Trophoblast cell (in vitro differentiated cells and primary cell): Measurements from ENCODE around the gene DUSP3.

Source experiments
- DNase-seq, 2 donors: peaks; one replicate each; pipeline ENCODE4 v3.0.0-alpha.2; 2016
- H2AFZ ChIP-seq: 2 replicates; pipeline ENCODE4 v1.6.1; 2013; ENCODE audit warnings: low read length, moderate library complexity, mild to moderate bottlenecking; ENCODE audit not compliant: insufficient read depth, poor library complexity
- H2AK5ac ChIP-seq: 2 replicates; pipeline ENCODE4 v1.6.1; 2013; ENCODE audit warnings: mild to moderate bottlenecking, low read length
- H2BK120ac ChIP-seq: 2 replicates; pipeline ENCODE4 v1.6.1; 2013; ENCODE audit warnings: low read length, mild to moderate bottlenecking, moderate library complexity; ENCODE audit not compliant: insufficient read depth, poor library complexity
- H2BK12ac ChIP-seq: 2 replicates; pipeline ENCODE4 v1.6.1; 2013; ENCODE audit warnings: mild to moderate bottlenecking, low read length, moderate library complexity
- H2BK5ac ChIP-seq: 2 replicates; pipeline ENCODE4 v1.6.1; 2013; ENCODE audit warnings: low read length, low read depth, moderate library complexity, mild to moderate bottlenecking; ENCODE audit not compliant: poor library complexity
- H3K14ac ChIP-seq: 2 replicates; pipeline ENCODE4 v1.6.1; 2013; ENCODE audit warnings: mild to moderate bottlenecking, low read length
- H3K18ac ChIP-seq: 2 replicates; pipeline ENCODE4 v1.6.1; 2013; ENCODE audit warnings: mild to moderate bottlenecking, low read length
- H3K23ac ChIP-seq: 2 replicates; pipeline ENCODE4 v1.6.1; 2013; ENCODE audit warnings: low read length
- H3K27ac ChIP-seq: 2 replicates; pipeline ENCODE4 v1.5.1; 2013; ENCODE audit warnings: low read depth, mild to moderate bottlenecking, inconsistent platforms, low read length, moderate library complexity
- H3K27me3 ChIP-seq: 2 replicates; pipeline ENCODE4 v1.6.1; 2013; ENCODE audit warnings: inconsistent platforms, mild to moderate bottlenecking, low read length, moderate library complexity; ENCODE audit not compliant: insufficient read depth
- H3K36me3 ChIP-seq, 2 experiments: 1 replicate in 1 of 2; 2 replicates in 1 of 2; pipeline ENCODE4 v1.6.1; 2013; ENCODE audit warnings: low read length in 2 of 2, mild to moderate bottlenecking in 2 of 2, moderate library complexity in 1 of 2; ENCODE audit not compliant: insufficient read depth in 2 of 2, control insufficient read depth in 1 of 2
- H3K4ac ChIP-seq: 2 replicates; pipeline ENCODE4 v1.6.1; 2013; ENCODE audit warnings: low read depth, mild to moderate bottlenecking, low read length, moderate library complexity
- H3K4me1 ChIP-seq, 2 experiments: 1 replicate in 1 of 2; 2 replicates in 1 of 2; pipeline ENCODE4 v1.6.1; 2013; ENCODE audit warnings: low read length in 2 of 2, mild to moderate bottlenecking in 2 of 2, moderate library complexity in 1 of 2; ENCODE audit not compliant: insufficient read depth in 2 of 2, control insufficient read depth in 1 of 2
- H3K4me2 ChIP-seq: 2 replicates; pipeline ENCODE4 v1.6.1; 2013; ENCODE audit warnings: inconsistent platforms, mild to moderate bottlenecking, low read length, moderate library complexity
- H3K4me3 ChIP-seq: 2 replicates; pipeline ENCODE4 v1.5.1; 2013; ENCODE audit warnings: mild to moderate bottlenecking, low read depth, low read length, inconsistent platforms
- H3K79me1 ChIP-seq: one replicate; pipeline ENCODE4 v1.6.1; 2013; ENCODE audit warnings: low read length
- H3K79me2 ChIP-seq: 2 replicates; pipeline ENCODE4 v1.6.1; 2013; ENCODE audit warnings: low read length, mild to moderate bottlenecking; ENCODE audit not compliant: control insufficient read depth, insufficient read depth, poor library complexity
- H3K9ac ChIP-seq: 2 replicates; pipeline ENCODE4 v1.6.1; 2013; ENCODE audit warnings: mild to moderate bottlenecking, low read length
- H3K9me3 ChIP-seq: 2 replicates; pipeline ENCODE4 v1.6.1; 2013; ENCODE audit warnings: low read depth, mild to moderate bottlenecking, control low read depth, inconsistent platforms, low read length; ENCODE audit not compliant: insufficient read depth
- H4K12ac ChIP-seq: 2 replicates; pipeline ENCODE4 v1.6.1; 2013; ENCODE audit warnings: low read depth, mild to moderate bottlenecking, low read length, moderate library complexity
- H4K8ac ChIP-seq: 2 replicates; pipeline ENCODE4 v1.6.1; 2013; ENCODE audit warnings: low read depth, mild to moderate bottlenecking, low read length, moderate library complexity
- H4K91ac ChIP-seq: one replicate; pipeline ENCODE4 v1.6.1; 2013; ENCODE audit warnings: low read depth, mild to moderate bottlenecking, low read length, moderate library complexity
- WGBS: extraction: QIAGEN DNeasy Blood & Tissue Kit; methylation state at CpG from one replicate; pipeline ENCODE4 v1.1.7; 2013; ENCODE audit warnings: missing lambda C conversion rate; ENCODE audit not compliant: insufficient read length, insufficient coverage; ENCODE audit errors: extremely low coverage; 5-methylcytosine and 5-hydroxymethylcytosine counted together

DUSP3 gene

DNA sequence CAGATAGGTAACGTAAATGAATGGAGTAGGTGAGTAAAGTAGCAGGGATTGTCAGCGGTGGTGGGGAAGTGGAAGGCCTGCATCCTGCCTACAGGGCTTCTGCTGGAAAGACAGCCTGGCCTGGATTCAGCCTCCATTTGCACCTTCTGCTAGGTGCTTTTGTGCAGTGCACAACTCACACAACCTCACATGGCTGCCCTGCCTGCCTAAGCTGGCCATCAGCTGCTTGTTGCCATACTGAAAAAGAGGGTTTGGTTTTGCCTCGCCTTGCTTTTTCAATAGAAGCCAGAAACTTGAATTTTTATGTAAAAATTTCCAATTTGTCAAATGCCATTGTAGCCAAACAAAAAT lies 56.5 kb downstream of the DUSP3 start:
- Histone ChIP-seq H3K36me3 (no peaks in the 10 kb centered on the region), H3K27me3 (no peaks in the 10 kb centered on the region), H2AFZ (no peak overlapping the region), H2BK12ac (no peak overlapping the region), H3K79me2 (peaks cover 4% of the 10 kb centered on the region), H3K18ac (no peak overlapping the region), H2BK120ac (no peak overlapping the region), H2BK5ac (no peak overlapping the region), H3K79me1 (peaks cover 5% of the 10 kb centered on the region), H4K8ac (no peak overlapping the region), H3K14ac (no peak overlapping the region), H2AK5ac (no peak overlapping the region), H3K9ac (no peak overlapping the region), H3K27ac (no peak overlapping the region), H3K4me2 (no peak overlapping the region), H3K9me3 (no peaks in the 10 kb centered on the region), H3K4ac (no peak overlapping the region), H3K4me3 (no peak overlapping the region), H4K12ac (no peak overlapping the region), H3K4me1 (peaks cover 6 to 7% of the 10 kb centered on the region in 2 experiments), H3K23ac (no peak overlapping the region), H4K91ac (no peak overlapping the region)
- no CpG with 5 or more reads among the region's 3 CpGs for WGBS
- DNase-seq: no peak

DNA sequence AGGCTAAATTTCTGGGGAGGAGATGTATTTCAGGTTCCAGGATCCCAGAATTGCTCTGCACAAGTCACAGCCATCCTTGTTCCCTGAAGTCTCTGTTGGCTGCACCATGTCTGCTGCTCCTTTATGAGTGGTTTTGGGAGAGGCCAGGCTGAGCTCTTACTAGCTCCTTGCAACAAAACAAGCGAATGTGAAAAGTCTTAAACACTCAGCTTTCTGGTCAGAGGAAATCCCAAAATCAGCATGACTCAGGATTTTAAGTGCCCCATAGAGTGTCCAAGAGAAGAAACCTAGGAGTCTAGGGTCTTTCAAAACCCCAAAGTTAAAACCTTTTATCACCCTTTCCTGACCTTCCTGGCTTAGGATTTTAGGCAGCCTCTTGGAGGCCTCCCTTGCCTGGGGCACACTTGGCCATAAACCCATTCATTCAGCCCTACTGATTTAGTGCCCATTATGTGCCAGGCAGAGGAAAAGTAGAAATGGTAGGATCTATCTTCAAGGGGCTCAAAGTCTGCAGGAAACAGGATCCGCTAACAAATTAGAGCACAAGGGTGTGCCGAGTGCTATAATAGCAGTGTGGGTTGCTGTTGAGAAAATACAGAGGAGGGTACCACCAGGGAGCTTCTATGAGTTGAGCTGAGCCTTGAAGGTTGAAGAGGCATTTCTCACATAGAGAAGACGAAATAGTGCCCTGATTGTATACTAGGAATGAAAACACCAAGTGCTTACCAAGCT lies 57.1 kb downstream of the DUSP3 start:
- no peak overlapping the region for H2BK12ac ChIP-seq
- no peaks in the 10 kb centered on the region for H3K36me3 ChIP-seq
- H4K8ac ChIP-seq: no peak overlapping the region
- H2AK5ac ChIP-seq: no peak overlapping the region
- H3K79me1 ChIP-seq: peaks cover 5% of the 10 kb centered on the region
- H3K79me2 ChIP-seq: peaks cover 4% of the 10 kb centered on the region
- no peak overlapping the region for H3K23ac ChIP-seq
- H3K4me3 ChIP-seq: no peak overlapping the region
- H3K9me3 ChIP-seq: no peaks in the 10 kb centered on the region
- no peak overlapping the region for H3K9ac ChIP-seq
- no CpG with 5 or more reads among the region's 4 CpGs for WGBS
- no peak overlapping the region for H4K91ac ChIP-seq
- no peaks in the 10 kb centered on the region for H3K27me3 ChIP-seq
- no peak overlapping the region for H3K27ac ChIP-seq
- H2BK120ac ChIP-seq: no peak overlapping the region
- H3K4ac ChIP-seq: no peak overlapping the region
- no peak overlapping the region for H3K18ac ChIP-seq
- no peak overlapping the region for H3K4me2 ChIP-seq
- H4K12ac ChIP-seq: no peak overlapping the region
- peaks cover 6 to 12% of the 10 kb centered on the region in 2 experiments for H3K4me1 ChIP-seq
- no peak overlapping the region for H3K14ac ChIP-seq
- no peak overlapping the region for H2BK5ac ChIP-seq
- no peak for DNase-seq
- H2AFZ ChIP-seq: no peak overlapping the region

DNA sequence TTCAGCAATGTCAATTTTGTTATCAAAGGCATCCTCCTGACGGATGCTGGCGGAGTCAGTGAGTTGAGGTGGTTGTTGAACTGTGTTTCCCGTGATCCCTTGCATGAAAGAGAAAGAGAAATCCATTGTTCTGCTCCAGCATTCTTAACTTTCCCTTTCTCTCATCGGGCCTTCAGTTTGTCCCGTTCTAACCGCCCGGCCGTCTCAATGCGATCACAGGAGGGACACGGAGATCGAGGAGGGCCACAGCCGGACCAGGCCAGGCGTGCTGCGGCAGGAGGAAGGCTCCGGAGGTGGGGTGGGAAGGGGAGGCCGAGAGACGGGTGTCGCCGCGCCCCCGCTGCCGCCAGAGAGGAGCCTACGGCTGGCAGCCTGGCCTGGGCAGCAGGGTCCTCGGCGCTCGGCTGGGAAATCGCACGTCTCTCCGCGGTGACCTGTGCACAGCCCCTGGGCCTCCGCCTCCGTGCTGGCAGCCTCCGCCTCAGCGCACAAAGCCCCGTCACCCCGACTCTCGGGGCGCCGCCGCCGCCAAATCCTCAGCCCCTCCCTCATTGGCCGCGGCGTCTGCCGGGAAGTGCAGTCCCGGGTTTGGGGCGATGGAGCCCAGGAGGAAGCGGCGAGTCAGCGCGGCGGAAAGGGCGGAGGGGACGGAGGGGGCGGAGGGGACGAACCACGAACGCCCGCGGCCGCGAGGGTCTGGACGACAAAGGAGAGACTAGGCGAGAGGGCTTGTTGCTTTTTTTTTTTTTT lies 58.3 kb downstream of the DUSP3 start:
- no CpG with 5 or more reads among the region's 64 CpGs for WGBS
- no peaks in the 10 kb centered on the region for H3K36me3 ChIP-seq
- no peaks in the 10 kb centered on the region for H3K9me3 ChIP-seq

DNA sequence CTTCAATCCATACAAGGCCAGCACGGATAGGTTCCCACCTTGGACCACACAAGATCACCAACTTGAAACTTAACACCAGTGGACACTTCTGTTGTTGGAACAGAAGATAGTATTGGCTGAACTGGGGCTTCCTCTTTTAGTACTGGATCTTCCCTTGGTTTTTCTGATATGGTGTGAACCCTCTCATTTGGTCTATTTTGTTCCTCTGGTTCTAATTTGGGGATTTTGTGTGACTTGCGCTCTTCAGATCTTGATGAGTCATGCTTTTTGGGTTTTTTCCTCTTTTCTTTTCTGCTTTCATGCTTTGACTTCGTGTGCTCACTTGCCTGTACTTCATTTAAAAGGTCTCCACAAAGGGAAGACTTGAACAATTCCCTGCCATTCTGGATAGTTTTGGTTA lies 59.2 kb downstream of the DUSP3 start:
- H3K14ac ChIP-seq: no peak overlapping the region
- H3K9ac ChIP-seq: no peak overlapping the region
- H3K4me1 ChIP-seq: peaks cover 6 to 12% of the 10 kb centered on the region in 2 experiments
- H3K4me2 ChIP-seq: no peak overlapping the region
- no peaks in the 10 kb centered on the region for H3K36me3 ChIP-seq
- H2BK12ac ChIP-seq: no peak overlapping the region
- H3K23ac ChIP-seq: no peak overlapping the region
- peaks cover 5% of the 10 kb centered on the region for H3K79me1 ChIP-seq
- DNase-seq: peak in 1 of 2 donors; percentile 21
- no peak overlapping the region for H3K4ac ChIP-seq
- H4K91ac ChIP-seq: no peak overlapping the region
- no peak overlapping the region for H4K8ac ChIP-seq
- H2AK5ac ChIP-seq: no peak overlapping the region
- no CpG with 5 or more reads among the region's 3 CpGs for WGBS
- H4K12ac ChIP-seq: no peak overlapping the region
- no peaks in the 10 kb centered on the region for H3K9me3 ChIP-seq
- H3K4me3 ChIP-seq: no peak overlapping the region
- no peak overlapping the region for H3K18ac ChIP-seq
- no peak overlapping the region for H3K27ac ChIP-seq
- no peaks in the 10 kb centered on the region for H3K27me3 ChIP-seq
- no peak overlapping the region for H2BK5ac ChIP-seq
- H3K79me2 ChIP-seq: peaks cover 4% of the 10 kb centered on the region
- H2AFZ ChIP-seq: no peak overlapping the region
- H2BK120ac ChIP-seq: no peak overlapping the region

More for the DNA sequence above, 58.3 kb downstream of the DUSP3 start:
- Histone ChIP-seq H3K18ac (peak overlapping the region; percentile 85), H2BK120ac (peak overlapping the region; percentile 98), H3K27me3 (no peaks in the 10 kb centered on the region), H4K8ac (peak overlapping the region; percentile 97), H2AFZ (peak overlapping the region; percentile 89), H3K9ac (peak overlapping the region; percentile 14), H3K4ac (peak overlapping the region; percentile 61), H2AK5ac (no peak overlapping the region), H3K79me1 (peaks cover 5% of the 10 kb centered on the region), H2BK5ac (peak overlapping the region; percentile 83), H2BK12ac (peak overlapping the region; percentile 72), H4K12ac (peak overlapping the region; percentile 91), H3K14ac (peak overlapping the region; percentile 99), H3K4me3 (peak overlapping the region; percentile 73), H3K4me2 (peak overlapping the region; percentile 82), H3K79me2 (peaks cover 4% of the 10 kb centered on the region), H3K27ac (peak overlapping the region; percentile 19), H4K91ac (peak overlapping the region; percentile 91), H3K23ac (no peak overlapping the region), H3K4me1 (peaks cover 6 to 12% of the 10 kb centered on the region in 2 experiments)
- peak; percentile 23 to 45 for DNase-seq
